MG63 (cell line): ENCODE measurements around the gene SYNGR4. TPM values are rescaled to one million over a fixed set of nuclear protein-coding genes. Genes with fewer than 3 reads are reported as not detected.

Experiments
- DNase-seq: peaks from one replicate; pipeline ENCODE4 v3.0.0-alpha.2; 2020
- H3K27me3 ChIP-seq: fragments of 250-450 bp; sonication (Bioruptor Pico); 2 replicates; pipeline ENCODE4 v1.5.1; 2020; ENCODE audit warnings: mild to moderate bottlenecking, moderate library complexity
- H3K36me3 ChIP-seq: fragments of 250-450 bp; sonication (Bioruptor Pico); 2 replicates; pipeline ENCODE4 v1.5.1; 2020; ENCODE audit warnings: mild to moderate bottlenecking, moderate library complexity
- H3K4me3 ChIP-seq: fragments of 250-450 bp; sonication (Bioruptor Pico); 2 replicates; pipeline ENCODE4 v1.5.1; 2020; ENCODE audit warnings: mild to moderate bottlenecking, moderate library complexity
- H3K9me3 ChIP-seq: fragments of 250-450 bp; sonication (Bioruptor Pico); 2 replicates; pipeline ENCODE4 v1.5.1; 2020; ENCODE audit warnings: mild to moderate bottlenecking, moderate library complexity
- total RNA-seq: library from RNA; depleted of rRNA; stranded (reverse); fragments of >200 nt; shearing (Covaris generic); gene quantifications from 2 replicates; pipeline ENCODE4 v1.2.3, GENCODE V29; 2014; ENCODE audit warnings: low replicate concordance

SYNGR4 gene
- total RNA-seq, 1 experiment from 2014 or later: not detected

- peaks cover 8% of the 10 kb centered on the region; the same call in 1 of the 2 replicates for H3K36me3 ChIP-seq
- no peaks in the 10 kb centered on the region for H3K27me3 ChIP-seq
- H3K9me3 ChIP-seq: no peaks in the 10 kb centered on the region
- no peak overlapping the region for H3K4me3 ChIP-seq
- DNase-seq: no peak
Observed at GRCh38 chr19:48338253-48338755, 25.9 kb upstream of the SYNGR4 start.

DNA sequence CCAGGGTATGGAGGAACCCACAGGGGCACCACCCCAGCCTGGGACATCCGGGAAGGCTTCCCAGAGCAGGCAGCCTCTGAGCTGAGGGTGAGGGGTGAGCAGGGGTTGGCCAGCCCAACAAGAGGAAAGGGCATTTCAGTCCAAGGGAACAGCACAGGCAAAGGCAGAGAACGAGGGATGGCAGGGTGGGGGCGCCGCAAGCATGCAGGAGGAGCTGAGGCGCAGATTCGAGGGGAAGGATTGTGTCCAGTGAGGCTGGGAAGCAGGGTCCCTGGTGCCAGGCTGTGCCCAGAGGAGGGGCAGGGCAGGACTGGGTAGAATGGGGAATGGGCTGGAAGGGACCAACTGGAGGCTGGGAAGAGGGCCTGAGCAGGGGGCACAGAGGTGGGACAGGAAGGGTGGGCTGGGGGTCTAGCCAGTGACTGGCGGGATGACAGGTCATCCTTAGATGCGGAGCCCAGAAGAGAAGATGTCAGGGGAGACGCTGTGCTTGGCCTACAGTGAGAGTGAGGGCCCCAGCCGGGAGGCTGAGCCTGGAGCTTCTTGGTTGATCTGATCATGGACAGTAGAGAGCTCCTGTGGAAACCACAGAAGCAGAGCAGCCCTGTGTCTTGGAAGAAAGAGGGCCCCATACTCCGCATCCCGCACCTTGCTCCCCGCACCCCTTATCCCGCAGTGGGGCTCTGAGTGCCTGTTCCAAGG, 25.2 kb upstream of the SYNGR4 start:
- Histone ChIP-seq H3K4me3 (no peak overlapping the region), H3K9me3 (no peaks in the 10 kb centered on the region), H3K36me3 (peaks cover 11% of the 10 kb centered on the region), H3K27me3 (no peaks in the 10 kb centered on the region)
- DNase-seq: no peak

- Histone ChIP-seq H3K36me3 (peaks cover 15% of the 10 kb centered on the region), H3K9me3 (no peaks in the 10 kb centered on the region), H3K4me3 (no peak overlapping the region), H3K27me3 (no peaks in the 10 kb centered on the region)
- peak; percentile 84 for DNase-seq
Observed at GRCh38 chr19:48340995-48341394, 23.2 kb upstream of the SYNGR4 start.

DNA sequence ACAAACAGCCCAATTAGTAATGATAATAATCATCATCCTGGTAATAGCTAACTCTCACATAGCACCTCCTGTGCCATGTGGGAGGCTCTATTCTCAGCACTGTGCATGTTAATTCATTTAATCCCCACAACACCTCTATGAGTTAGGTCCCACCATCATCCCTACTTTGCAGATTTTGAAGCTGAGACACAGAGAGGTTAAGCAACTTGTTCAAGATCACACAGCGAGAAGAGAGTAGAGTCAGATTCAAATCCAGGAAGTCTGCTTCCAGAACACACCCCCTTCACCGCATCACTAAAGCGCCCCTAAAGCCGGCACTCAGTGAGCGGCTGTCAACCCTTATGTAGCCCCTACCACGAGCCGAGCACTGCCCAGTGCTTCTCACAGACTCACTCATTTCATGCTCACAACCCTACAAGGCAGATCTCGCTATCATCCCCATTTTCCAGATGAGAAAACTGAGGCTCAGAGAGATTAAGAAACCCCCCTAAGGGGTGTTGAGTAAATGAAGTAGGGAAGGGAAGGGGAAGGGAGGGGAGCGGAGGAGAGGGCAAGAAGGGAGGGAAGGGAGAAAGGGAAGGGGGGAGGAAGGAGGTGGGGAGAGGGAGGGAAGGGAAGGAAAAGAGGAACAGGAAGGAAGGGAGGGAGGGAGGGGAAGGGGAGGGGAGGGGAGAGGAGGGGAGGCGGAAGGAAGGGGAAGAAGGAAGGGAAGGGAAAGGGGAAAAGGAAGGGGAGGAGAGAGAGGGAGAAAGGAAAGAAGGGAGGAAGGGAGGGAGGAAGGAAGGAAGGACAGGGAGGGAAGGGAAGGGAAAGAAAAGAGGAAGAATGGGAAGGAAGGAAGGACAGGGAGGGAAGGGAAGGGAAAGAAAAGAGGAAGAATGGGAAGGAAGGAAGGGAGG, 22.4 kb upstream of the SYNGR4 start:
- Histone ChIP-seq H3K36me3 (peaks cover 15% of the 10 kb centered on the region), H3K4me3 (no peak overlapping the region), H3K9me3 (no peaks in the 10 kb centered on the region), H3K27me3 (no peaks in the 10 kb centered on the region)
- no peak for DNase-seq

DNA sequence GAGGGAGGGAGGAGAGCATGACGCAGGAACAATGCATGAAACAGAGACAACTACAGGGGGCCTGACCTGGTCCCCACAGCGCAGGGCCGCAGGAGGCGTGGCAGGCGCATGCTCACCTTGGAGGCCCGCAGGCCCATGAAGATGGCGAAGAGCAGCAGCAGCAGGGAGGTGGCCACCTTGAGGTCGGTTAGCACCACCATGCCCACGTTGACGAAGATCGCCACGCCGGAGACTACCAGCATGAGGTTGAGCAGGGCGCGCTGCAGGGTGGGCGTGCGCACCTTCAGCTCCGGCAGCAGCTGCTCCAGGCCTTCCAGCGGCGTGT, 21.8 kb upstream of the SYNGR4 start:
- DNase-seq: no peak
- Histone ChIP-seq H3K9me3 (no peaks in the 10 kb centered on the region), H3K36me3 (peaks cover 15% of the 10 kb centered on the region), H3K27me3 (no peaks in the 10 kb centered on the region), H3K4me3 (no peak overlapping the region)

- H3K4me3 ChIP-seq: no peak overlapping the region
- no peaks in the 10 kb centered on the region for H3K27me3 ChIP-seq
- no peaks in the 10 kb centered on the region for H3K9me3 ChIP-seq
- no peak for DNase-seq
- peaks cover 15% of the 10 kb centered on the region for H3K36me3 ChIP-seq
Observed at GRCh38 chr19:48342841-48343540, 21.2 kb upstream of the SYNGR4 start.

- no peaks in the 10 kb centered on the region for H3K27me3 ChIP-seq
- no peak for DNase-seq
- no peaks in the 10 kb centered on the region for H3K9me3 ChIP-seq
- no peak overlapping the region for H3K4me3 ChIP-seq
- H3K36me3 ChIP-seq: peaks cover 15% of the 10 kb centered on the region
Observed at GRCh38 chr19:48344892-48345291, 19.3 kb upstream of the SYNGR4 start.

GRCh38 chr19:48346191-48346590, 18.0 kb upstream of the SYNGR4 start:
- Histone ChIP-seq H3K36me3 (peaks cover 14% of the 10 kb centered on the region), H3K27me3 (no peaks in the 10 kb centered on the region), H3K4me3 (no peak overlapping the region), H3K9me3 (no peaks in the 10 kb centered on the region)
- DNase-seq: no peak

DNA sequence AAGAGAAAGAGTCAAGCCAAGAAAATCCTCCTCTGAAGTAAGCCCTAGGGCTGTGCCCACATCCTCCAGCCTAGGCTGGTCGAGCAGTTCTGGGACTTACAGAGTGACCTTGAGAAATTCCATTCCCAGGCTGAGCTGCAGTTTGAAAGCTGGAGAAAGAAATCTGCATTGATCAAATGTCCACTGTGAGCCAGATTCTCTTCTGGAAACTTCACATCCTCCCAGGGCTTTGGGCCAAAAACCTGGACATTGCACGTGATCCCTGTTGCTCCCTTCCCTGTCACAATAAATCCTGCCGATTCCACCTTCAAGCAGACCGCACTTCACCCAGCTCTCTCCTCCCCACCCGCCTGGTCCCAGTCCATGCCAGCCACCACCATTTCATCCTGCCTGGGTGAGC, 16.1 kb upstream of the SYNGR4 start:
- H3K4me3 ChIP-seq: no peak overlapping the region
- no peaks in the 10 kb centered on the region for H3K9me3 ChIP-seq
- H3K36me3 ChIP-seq: peaks cover 7% of the 10 kb centered on the region
- H3K27me3 ChIP-seq: no peaks in the 10 kb centered on the region
- DNase-seq: no peak

- peaks cover 3% of the 10 kb centered on the region for H3K36me3 ChIP-seq
- H3K27me3 ChIP-seq: no peaks in the 10 kb centered on the region
- no peak for DNase-seq
- H3K9me3 ChIP-seq: no peaks in the 10 kb centered on the region
- no peak overlapping the region for H3K4me3 ChIP-seq
Observed at GRCh38 chr19:48348737-48349136, 15.4 kb upstream of the SYNGR4 start.

DNA sequence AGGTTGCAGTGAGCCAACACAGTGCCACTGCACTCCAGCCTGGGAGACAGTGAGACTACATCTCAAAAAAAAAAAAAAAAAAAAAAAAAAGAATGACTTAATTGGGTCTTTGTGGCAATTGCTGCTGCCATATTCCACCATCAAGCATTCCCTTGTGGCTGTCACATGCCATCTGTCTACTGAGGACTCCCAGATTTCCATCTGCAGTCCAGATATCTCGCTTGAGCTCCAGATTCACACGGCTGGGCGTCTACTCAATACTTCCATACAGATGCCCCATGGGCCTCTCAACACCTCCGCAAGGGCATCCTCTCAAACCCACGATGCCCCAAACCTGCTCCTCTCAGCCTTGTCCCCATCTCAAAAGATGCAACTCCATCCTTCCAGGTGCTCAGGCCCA, 13.3 kb upstream of the SYNGR4 start:
- Histone ChIP-seq H3K27me3 (no peaks in the 10 kb centered on the region), H3K4me3 (no peak overlapping the region), H3K9me3 (no peaks in the 10 kb centered on the region), H3K36me3 (no peaks in the 10 kb centered on the region)
- DNase-seq: no peak

DNA sequence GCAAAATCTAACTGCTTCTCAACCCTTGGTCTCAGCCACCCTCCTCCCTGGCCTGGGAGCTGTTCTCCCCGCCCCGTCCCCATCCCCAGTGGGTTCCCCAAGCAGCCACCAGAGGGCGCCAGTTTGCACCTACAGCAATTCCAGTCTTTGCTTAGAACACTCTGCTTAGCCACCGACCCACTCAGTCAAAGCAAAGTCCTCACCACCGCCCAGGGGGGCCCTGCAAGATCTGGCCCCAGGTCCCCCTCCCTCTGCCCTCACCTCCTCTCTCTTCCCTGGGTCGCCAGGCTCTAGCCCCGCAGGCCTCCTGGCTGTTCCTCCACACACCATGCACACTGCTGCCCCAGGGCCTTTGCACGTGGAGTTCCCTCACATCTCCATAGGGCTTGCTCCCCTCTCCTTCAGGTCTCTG, 12.8 kb upstream of the SYNGR4 start:
- Histone ChIP-seq H3K9me3 (no peaks in the 10 kb centered on the region), H3K4me3 (no peak overlapping the region), H3K27me3 (no peaks in the 10 kb centered on the region), H3K36me3 (no peaks in the 10 kb centered on the region)
- peak; percentile 63 for DNase-seq

DNA sequence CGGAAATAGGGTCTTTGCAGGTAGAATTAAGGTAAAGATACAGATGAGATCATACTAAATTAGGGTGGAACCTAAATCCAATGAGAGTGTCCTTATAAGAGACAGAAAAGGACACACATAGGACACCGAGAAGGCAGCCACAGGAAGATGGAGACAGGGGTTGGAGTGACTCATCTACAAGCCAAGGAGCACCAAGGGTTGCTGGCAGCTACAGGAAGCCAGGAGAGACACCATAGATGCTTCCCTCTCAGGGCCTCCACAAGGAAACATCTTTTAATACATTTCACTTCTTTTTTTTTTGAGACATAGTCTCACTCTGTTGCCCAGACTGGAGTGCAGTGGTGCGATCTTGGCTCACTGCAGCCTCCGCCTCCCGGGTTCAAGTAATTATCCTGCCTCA, 10.5 kb upstream of the SYNGR4 start:
- no peaks in the 10 kb centered on the region for H3K9me3 ChIP-seq
- no peaks in the 10 kb centered on the region for H3K36me3 ChIP-seq
- peak; percentile 36 for DNase-seq
- H3K27me3 ChIP-seq: no peaks in the 10 kb centered on the region
- H3K4me3 ChIP-seq: no peak overlapping the region

DNA sequence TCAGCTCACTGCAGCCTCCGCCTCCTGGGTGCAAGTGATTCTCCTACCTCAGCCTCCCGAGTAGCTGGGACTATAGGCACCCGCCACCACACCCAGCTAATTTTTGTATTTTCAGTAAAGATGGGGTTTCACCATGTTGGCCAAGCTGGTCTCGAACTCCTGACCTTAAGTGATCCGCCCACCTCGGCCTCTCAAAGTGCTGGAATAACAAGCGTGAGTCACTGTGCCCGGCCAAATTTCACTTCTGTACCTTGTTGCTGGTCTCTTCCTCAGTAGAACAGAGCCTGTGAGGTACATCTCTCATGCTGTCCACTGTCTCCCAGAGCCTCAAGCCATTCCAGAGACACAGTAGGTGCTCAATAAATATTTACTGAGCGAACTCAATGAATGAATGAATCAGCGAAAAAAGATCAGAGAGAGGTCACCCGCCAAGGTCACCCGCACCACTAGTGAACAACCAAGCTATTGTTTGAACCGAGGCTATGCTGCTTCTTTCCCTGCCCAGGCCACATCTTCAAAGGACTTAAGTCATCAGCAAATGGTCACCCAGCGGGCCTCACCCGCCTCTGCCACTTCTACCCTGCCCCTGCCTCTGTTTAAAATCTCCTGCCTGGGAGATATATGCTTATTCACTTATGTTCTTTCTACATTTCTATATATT, 9.7 kb upstream of the SYNGR4 start:
- DNase-seq: no peak
- no peaks in the 10 kb centered on the region for H3K27me3 ChIP-seq
- H3K36me3 ChIP-seq: no peaks in the 10 kb centered on the region
- no peaks in the 10 kb centered on the region for H3K9me3 ChIP-seq
- no peak overlapping the region for H3K4me3 ChIP-seq

DNA sequence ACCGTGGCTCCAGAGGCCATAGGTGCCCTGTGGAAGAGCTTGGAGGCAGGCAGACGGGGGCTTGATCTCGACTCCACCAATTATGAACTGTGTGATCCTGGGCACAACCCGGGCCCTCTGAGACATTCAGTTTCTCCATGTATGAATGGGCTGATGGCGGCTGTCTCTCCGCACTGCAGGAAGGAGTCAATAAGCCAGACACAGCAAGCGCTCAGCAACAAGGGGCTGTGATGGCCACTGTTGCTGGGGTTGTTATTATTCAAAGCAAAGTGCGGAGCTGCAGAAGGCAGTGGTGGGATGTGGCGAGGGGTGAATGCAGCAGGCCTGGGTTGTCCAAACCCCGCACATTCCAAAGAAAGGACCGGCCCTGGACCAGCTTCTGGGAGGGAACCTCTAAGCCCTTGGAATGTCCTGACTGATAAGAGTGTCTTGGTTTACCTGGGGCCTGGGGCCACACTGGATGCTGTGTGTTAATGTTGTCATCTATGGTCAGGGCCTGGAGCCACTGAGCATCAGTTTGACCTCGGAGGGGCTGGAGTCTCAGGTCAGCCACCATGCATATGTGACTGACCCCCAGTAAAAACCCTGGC, 8.7 kb upstream of the SYNGR4 start:
- no peak for DNase-seq
- Histone ChIP-seq H3K27me3 (no peaks in the 10 kb centered on the region), H3K36me3 (peaks cover 5% of the 10 kb centered on the region; the same call in 1 of the 2 replicates), H3K4me3 (no peak overlapping the region), H3K9me3 (no peaks in the 10 kb centered on the region)

- peaks cover 14% of the 10 kb centered on the region for H3K36me3 ChIP-seq
- H3K4me3 ChIP-seq: no peak overlapping the region
- no peak for DNase-seq
- H3K9me3 ChIP-seq: no peaks in the 10 kb centered on the region
- no peaks in the 10 kb centered on the region for H3K27me3 ChIP-seq
Observed at GRCh38 chr19:48359123-48359522, 5.0 kb upstream of the SYNGR4 start.
